Femur (tissue), 1 donor: ENCODE results near the gene TLE3.
A peak's percentile ranks its signal among the peaks of the same experiment; 100 is the strongest.
"Not testable (repeated sequence)": the region's sequence is repeated elsewhere in the genome, so short reads cannot be mapped to it uniquely, and the experiment has no call there.

Experiments
- DNase-seq: peaks from one replicate; pipeline ENCODE4 v3.0.0-alpha.2; 2017

TLE3 gene

GRCh38 chr15:70125605-70126004 lies 27.9 kb upstream of the TLE3 start:
- DNase-seq: no peak

DNA sequence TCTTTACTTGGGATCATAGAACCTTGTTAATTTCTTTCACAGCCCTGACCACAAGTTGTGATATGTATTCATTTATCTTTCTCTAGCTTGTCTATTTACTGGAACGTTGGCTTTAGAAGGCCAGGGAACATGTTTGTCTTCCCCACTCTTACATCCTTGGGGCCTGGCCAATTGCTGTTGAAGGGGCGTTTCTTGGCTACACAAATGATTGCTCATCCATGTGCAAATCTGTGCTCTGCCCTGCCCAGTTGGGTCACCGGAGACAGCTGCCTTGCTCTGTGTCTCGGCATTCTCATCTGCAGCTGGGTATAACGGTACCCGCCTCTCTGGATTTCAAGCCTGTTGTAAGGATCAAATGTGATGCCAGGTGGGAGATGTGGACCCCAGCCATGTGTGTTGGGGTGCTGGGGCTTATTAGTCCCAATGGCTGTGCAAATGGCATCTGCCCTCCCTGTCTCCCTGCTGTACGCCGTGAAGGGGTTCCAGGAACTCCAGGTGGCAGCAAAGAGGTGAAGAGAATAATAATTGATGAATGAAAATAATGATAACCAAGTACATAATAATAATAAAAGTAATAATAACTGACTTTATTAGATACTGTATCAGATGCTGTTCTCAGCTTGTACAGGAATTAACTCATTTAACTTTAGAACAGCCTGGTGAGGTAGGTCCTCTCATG lies 24.0 kb upstream of the TLE3 start:
- peak; percentile 81 for DNase-seq

GRCh38 chr15:70120958-70121623 lies 23.4 kb upstream of the TLE3 start:
- peak; percentile 42 for DNase-seq

DNA sequence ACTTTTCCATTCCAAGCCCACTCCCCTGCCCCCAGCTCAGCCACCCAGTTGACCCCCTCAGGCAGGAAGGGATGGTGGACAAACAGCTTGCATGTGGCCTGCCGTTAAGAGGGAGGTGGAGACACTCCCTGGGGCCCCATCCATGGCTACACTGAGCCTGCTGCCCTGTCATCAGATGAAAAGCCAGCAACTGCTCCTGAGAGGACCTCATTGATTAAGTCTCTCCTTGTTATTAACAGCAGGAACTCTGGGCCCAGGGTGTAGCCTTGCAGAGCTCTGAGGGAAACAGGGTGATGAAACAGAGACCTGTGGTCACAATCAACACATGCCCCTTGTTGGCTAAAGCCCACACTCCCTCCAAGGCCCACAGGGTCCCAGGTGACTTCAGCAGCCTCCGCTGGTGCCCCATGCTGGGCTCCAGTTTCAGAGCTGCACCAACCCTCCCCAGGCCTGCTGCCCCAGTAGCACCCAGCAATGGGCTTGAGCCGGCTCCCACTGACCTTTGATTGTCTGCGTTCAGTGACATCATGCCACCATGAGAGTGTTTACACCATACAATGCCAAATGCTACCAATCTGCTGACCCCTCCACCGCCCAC lies 22.3 kb upstream of the TLE3 start:
- no peak for DNase-seq

- no peak for DNase-seq
These were observed 20.9 kb upstream of the TLE3 start for GRCh38 chr15:70118599-70118998.

DNA sequence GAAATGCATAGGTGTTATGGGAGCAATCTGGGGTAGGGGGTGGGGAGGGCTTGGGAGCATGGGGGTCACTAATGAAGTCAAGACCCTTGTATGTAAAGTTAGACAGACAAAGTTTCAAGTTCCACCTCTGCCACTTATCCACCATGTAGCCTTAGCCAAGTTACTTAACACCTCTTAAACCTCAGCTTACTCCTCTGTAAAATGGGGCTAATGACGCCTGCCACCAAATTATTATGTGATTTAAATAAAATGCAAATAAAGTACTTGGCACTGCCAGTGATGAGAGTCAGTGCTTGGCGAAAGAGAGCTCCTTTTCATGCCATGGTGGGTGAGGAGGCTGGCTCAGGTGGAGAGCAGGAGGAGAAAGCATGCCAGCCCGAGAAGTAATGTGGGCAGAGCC lies 18.6 kb upstream of the TLE3 start:
- no peak for DNase-seq

- no peak for DNase-seq
These were observed 16.5 kb upstream of the TLE3 start for GRCh38 chr15:70114221-70114620.

DNA sequence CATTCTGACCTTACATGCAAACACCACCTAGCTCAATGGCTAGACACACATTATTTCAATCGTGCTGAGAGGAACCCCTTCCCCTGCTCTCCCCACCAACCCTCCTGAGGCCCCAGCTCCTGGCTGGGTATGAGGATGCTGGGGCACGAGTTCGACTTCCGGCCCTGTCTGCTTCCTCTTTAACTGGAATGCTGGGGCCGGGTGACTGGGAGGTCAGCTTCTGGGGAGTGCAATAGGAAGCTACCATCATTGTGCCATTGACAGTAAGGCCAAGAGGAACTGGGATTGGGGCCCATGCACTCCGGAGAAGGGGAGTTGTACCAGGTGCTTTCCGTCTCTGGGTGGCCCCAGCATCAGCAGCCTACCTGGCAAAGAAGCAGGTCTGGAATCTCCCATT lies 15.6 kb upstream of the TLE3 start:
- peak; percentile 60 for DNase-seq

DNA sequence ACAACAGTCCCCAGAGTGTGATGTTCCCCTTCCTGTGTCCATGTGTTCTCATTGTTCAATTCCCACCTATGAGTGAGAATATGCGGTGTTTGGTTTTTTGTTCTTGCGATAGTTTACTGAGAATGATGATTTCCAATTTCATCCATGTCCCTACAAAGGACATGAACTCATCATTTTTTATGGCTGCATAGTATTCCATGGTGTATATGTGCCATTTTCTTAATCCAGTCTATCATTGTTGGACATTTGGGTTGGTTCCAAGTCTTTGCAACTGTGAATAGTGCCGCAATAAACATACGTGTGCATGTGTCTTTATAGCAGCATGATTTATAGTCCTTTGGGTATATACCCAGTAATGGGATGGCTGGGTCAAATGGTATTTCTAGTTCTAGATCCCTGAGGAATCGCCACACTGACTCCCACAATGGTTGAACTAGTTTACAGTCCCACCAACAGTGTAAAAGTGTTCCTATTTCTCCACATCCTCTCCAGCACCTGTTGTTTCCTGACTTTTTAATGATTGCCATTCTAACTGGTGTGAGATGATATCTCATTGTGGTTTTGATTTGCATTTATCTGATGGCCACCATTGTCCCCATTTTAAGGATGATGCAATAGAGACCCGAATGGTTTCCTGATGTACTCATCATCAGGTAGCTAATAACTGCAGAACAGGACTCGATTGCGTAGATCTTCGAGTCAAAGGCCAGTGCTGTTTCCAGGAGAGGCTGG lies 15.0 kb upstream of the TLE3 start:
- not testable (repeated sequence) for DNase-seq

- DNase-seq: no peak
These were observed 14.3 kb upstream of the TLE3 start for GRCh38 chr15:70112074-70112395.

- peak; percentile 90 for DNase-seq
These were observed 13.7 kb upstream of the TLE3 start for GRCh38 chr15:70111203-70112073.

DNA sequence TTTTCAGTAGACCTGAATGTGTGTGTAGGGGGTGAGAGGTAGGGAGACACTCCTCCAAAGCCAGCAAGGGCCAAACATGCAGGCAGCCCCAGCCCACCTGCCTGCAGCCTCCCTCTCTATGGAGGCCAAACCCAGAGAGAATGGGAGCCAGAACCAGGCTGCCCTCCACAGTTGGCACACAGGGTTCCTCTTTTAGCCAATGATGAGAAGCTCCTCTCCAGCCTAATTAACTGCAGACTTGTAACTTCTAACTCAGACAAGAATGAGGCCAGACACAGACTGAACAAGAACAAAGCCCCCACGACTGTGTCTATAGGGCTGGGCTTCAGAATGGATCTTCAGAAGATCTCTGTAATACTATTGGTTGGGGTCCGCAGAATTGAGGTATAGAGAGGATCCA lies 12.3 kb upstream of the TLE3 start:
- no peak for DNase-seq

GRCh38 chr15:70109531-70109930 lies 11.8 kb upstream of the TLE3 start:
- DNase-seq: no peak

DNA sequence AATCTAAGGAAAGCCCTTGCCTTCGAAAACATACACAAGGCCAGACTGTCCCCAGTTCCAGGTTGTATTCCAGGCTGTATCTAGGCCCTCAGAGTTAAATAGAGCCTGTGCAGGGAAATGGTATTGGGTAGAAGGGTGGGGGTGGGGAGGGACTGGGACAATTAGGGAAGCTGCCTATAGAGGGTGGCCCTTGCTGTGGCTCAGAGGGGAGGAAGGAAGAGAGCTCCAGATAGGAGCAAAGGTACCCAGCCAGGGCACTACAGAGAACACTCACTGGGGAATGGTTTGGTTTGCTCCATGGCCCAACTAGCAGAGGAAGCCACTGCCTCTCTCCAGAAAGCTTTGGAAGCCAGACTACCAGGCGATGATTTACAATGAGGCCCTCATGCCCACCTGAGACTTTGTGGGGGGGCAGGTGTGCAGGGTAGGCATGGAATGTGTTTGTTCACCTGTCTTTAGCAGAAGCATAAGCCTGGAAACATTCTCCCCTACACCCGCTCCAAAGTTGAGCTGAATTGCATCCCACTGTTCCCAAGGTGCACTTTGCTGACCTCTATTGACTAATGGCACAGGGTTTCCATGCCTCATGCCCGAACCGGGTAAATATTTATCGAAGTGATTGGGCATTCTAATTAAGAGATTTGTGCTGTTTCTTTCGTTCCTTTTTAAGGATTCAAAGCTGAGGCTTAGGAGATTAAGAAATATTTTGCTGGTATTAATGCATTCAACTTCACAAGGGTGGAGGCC lies 6.3 kb upstream of the TLE3 start:
- no peak for DNase-seq

GRCh38 chr15:70102827-70103226 lies 5.1 kb upstream of the TLE3 start:
- DNase-seq: no peak

- peak; percentile 77 for DNase-seq
These were observed 3.9 kb upstream of the TLE3 start for GRCh38 chr15:70101459-70102113.

DNA sequence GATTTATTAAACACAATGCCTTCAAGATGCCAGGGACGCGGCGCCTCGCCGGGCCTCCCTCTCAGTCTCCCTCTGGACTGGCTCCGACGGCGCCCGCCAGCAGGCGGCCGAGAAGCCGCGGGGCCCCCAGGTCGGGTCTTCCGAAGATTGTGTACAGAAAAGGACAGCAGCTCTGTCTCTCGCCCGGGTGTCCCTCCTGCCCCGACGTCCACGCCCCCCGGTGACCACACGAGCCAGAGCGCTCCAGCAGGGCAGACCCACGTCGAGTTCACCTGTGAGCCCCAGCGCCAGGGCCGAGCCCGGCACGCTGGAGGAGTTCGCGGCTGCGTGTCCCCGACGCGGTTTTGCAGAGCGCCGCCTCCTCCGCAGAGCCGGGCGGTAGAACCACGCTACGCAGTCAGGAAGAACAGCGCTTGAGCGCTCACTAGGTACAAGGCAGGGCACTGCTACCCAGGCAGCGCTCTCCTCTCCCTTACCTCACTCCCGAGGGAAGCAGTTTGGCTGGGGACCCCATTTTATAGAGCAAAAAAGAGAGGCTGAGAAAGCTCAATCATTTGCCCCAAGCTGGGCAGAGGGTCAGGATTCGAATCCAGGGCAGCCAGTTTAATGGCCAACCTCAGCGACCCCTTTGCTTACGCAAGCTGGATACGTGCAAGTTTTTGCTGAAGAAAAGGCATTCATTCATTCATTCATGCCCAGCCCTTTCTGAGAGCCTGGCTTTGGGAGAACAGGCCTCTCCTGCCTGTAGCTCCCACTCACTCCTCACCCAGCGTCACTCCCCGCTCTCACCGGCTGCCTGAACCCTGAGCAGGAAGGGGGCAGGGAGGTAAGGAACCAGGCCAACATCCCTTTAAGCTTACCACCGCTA lies 3.0 kb upstream of the TLE3 start:
- DNase-seq: peak; percentile 70

GRCh38 chr15:70099967-70100473 lies 2.3 kb upstream of the TLE3 start:
- DNase-seq: peak; percentile 47

DNA sequence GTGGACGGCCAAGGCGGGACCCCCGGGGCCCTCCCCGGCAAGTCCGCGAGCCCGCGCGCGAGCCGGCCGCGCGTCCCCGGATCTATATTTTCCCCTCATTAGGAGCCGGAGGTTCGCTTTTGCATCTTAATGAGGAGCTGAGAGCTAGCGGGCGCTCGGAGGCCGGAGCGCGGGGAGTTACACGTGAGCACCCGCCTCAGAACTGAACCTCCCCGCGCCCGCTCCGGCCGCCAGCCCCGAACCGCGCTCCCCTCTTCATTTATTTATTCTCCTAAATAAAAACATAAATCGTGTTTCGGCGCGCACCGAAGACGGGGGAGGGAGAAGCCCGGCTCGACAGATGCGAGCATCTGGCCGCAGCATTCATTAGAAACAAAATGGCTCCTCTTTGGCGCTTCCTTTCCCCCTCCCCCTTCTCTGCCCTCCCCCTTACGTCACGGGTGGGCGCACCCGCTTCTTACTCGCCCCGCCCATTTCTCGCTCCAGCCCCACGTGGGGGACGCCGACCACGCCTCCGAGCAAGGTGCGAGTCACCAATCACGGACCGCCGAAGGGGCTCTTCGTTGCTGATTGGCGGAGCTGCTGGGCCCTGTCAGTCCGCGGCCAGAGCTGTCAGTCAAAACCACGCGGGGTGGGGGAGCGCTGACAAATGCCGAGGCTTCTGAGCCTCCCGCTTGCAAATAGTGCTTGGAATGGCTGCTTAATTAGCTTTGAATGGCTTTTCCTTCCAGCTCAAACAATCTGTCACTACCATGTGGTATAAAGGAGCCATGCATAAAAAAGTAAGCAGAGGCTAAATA lies 1.6 kb upstream of the TLE3 start:
- peak; percentile 99 for DNase-seq
